Muscle of back (tissue), 11 donors: ENCODE results near the gene LTC4S. TPM values are rescaled to one million over a fixed set of nuclear protein-coding genes. Genes with fewer than 3 reads are reported as not detected.

Experiments used
- DNase-seq, 3 donors: peaks; one replicate each; pipeline versions ENCODE4 v3.0.0 to v3.0.0-alpha.2; 2013
- polyA plus RNA-seq, 10 donors: library from polyadenylated mRNA; unstranded; fragments of 120-200 nt; gene quantifications; one replicate each; pipeline ENCODE4 v1.2.1, GENCODE V29; 2013; ENCODE audit not compliant: insufficient read length in 10 of 10

LTC4S gene
- polyA plus RNA-seq, 10 donors: 1.3 to 3.3 (median 2.2) TPM

GRCh38 chr5:179840766-179841165 lies 47.0 kb downstream of the LTC4S start:
- DNase-seq: no peak

DNA sequence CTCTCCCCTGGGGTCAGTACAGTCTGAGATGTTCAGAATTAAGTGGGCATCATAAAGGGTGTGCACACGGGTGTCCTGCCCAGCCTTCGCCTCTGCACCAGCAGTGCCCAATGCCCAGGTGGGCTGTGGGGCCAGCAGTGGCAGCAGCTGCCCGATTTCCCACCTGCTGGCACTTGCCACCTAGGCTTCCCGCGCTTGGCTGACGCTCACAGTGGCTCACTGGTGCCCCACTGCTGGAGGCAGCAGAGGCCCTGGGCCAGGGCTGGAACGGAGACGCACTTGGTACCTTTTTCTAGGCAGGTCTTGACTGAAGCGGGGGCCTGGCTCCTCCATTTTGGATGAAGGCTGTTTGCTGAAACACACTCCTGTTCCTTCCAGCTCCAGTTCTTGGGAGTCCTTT lies 47.8 kb downstream of the LTC4S start:
- DNase-seq: no peak

Other genes with a start within 250 kb of the LTC4S start
- 10 to 100 TPM; 29.3 to 39.0 (median 34.6) TPM for gene RUFY1, start 243.4 kb upstream of the LTC4S start, polyA plus RNA-seq
- 100 to 1,000 TPM; 391 to 937 (median 609) TPM for gene HNRNPH1, start 170.3 kb upstream of the LTC4S start, polyA plus RNA-seq
- gene CBY3, start 113.0 kb upstream of the LTC4S start, polyA plus RNA-seq: under 1 TPM in 7 of 10 donors, not detected in 3; 0.37 to 0.62 (median 0.48) TPM
- 100 to 1,000 TPM; 192 to 285 (median 237) TPM for gene CANX, start 95.0 kb upstream of the LTC4S start, polyA plus RNA-seq
- 10 to 100 TPM; 22.0 to 30.0 (median 25.1) TPM for gene MAML1, start 61.2 kb upstream of the LTC4S start, polyA plus RNA-seq
- 10 to 100 TPM; 51.0 to 85.6 (median 68.9) TPM for gene MGAT4B, start 12.9 kb downstream of the LTC4S start, polyA plus RNA-seq
- 10 to 100 TPM; 56.1 to 76.1 (median 61.2) TPM for gene SQSTM1, start 26.9 kb downstream of the LTC4S start, polyA plus RNA-seq
- 10 to 100 TPM in 9 of 10 donors, 1 to 10 TPM in 1; 9.4 to 23.5 (median 15.0) TPM for gene MRNIP, start 64.8 kb downstream of the LTC4S start, polyA plus RNA-seq
- gene TBC1D9B, start 113.9 kb downstream of the LTC4S start, polyA plus RNA-seq: 10 to 100 TPM; 42.8 to 69.7 (median 56.2) TPM